Type B pancreatic cell (in vitro differentiated cells): ENCODE measurements around the gene PDE9A. TPM values are rescaled to one million over a fixed set of nuclear protein-coding genes. Genes with fewer than 3 reads are reported as not detected.

Experiments used
- DNase-seq: peaks from one replicate; pipeline ENCODE4 v3.0.0; 2021; ENCODE audit warnings: mixed read lengths; ENCODE audit not compliant: unreplicated experiment; ENCODE audit errors: extremely low spot score
- H3K27ac Mint-ChIP-seq: 2 replicates; pipeline ENCODE4 v1.8.0; 2021; ENCODE audit warnings: mild to moderate bottlenecking, mixed read lengths
- H3K27me3 Mint-ChIP-seq: 2 replicates; pipeline ENCODE4 v1.8.0; 2021; ENCODE audit warnings: mixed read lengths
- H3K36me3 Mint-ChIP-seq: 2 replicates; pipeline ENCODE4 v1.8.0; 2021; ENCODE audit warnings: mixed read lengths
- H3K4me1 Mint-ChIP-seq: one replicate; pipeline ENCODE4 v1.8.0; 2021; ENCODE audit warnings: mixed read lengths; ENCODE audit not compliant: unreplicated experiment
- H3K4me3 Mint-ChIP-seq: 2 replicates; pipeline ENCODE4 v1.8.0; 2021; ENCODE audit warnings: mild to moderate bottlenecking, mixed read lengths
- H3K9me3 Mint-ChIP-seq: 2 replicates; pipeline ENCODE4 v1.8.0; 2021; ENCODE audit warnings: mixed read lengths
- total RNA-seq: library from RNA; stranded (reverse); gene quantifications from 2 replicates; pipeline ENCODE4 v1.2.1, GENCODE V29; 2021; ENCODE audit warnings: low replicate concordance
- TF ChIP-seq, protein P1 (sequence below): fragments of 200-600 bp; sonication (generic); conservative IDR thresholded peaks from 2 replicates; pipeline ENCODE4 v1.5.0; 2021; ENCODE audit warnings: antibody characterized with exemption, mild to moderate bottlenecking

PDE9A gene
- total RNA-seq, 1 donor from 2014 or later, result 18.6 TPM

DNA sequence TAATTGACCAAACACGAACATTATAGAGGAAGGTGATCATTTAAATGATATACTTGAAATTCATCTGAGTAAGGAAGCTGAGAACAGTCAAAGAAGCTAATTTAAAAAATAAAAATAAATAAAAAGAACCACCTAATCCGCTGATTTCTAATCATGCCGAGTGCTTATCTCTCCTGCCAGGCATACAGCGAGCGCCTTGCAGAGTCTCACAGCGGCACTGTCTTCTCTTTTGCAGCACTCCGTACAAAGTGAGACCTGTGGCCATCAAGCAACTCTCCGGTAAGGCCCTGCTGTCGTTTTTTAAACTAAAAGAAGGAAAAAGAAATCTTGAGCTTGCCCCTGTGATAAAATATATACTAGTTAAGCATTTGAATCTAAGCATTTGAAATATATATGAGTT is 45.3 kb downstream of the PDE9A start:
- Mint-ChIP-seq H3K4me1 (no peaks in the 10 kb centered on the region), H3K36me3 (peaks cover 32% of the 10 kb centered on the region), H3K27me3 (no peaks in the 10 kb centered on the region), H3K9me3 (peaks cover 7% of the 10 kb centered on the region), H3K27ac (no peak overlapping the region), H3K4me3 (no peak overlapping the region)
- DNase-seq, result no peak
- TF ChIP-seq, protein P1, sequence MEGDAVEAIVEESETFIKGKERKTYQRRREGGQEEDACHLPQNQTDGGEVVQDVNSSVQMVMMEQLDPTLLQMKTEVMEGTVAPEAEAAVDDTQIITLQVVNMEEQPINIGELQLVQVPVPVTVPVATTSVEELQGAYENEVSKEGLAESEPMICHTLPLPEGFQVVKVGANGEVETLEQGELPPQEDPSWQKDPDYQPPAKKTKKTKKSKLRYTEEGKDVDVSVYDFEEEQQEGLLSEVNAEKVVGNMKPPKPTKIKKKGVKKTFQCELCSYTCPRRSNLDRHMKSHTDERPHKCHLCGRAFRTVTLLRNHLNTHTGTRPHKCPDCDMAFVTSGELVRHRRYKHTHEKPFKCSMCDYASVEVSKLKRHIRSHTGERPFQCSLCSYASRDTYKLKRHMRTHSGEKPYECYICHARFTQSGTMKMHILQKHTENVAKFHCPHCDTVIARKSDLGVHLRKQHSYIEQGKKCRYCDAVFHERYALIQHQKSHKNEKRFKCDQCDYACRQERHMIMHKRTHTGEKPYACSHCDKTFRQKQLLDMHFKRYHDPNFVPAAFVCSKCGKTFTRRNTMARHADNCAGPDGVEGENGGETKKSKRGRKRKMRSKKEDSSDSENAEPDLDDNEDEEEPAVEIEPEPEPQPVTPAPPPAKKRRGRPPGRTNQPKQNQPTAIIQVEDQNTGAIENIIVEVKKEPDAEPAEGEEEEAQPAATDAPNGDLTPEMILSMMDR, result no peak

DNA sequence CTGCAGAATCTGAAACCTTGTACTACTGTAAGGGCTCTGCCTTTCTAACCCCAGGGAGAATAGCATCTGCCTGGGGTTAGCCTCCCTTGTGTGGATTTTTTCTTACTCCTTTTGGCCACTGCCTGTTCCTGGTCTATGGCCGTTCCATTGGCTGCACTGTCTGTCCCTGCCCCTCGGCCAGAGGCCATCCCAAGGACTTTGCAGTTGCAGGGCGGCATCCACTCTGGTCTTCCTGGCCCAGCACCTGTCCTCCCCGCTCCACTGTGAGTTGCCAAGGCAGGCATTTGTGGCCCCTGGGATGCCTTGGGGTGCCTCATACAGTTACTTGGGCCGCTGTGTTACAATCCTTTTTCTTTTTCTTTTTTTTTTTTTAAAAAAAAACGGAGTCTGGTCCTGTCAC is 45.8 kb downstream of the PDE9A start:
- TF ChIP-seq, protein P1, result no peak
- peaks cover 32% of the 10 kb centered on the region for H3K36me3 Mint-ChIP-seq
- peaks cover 7% of the 10 kb centered on the region for H3K9me3 Mint-ChIP-seq
- no peaks in the 10 kb centered on the region for H3K4me1 Mint-ChIP-seq
- H3K27me3 Mint-ChIP-seq, result no peaks in the 10 kb centered on the region
- no peak overlapping the region for H3K4me3 Mint-ChIP-seq
- H3K27ac Mint-ChIP-seq, result no peak overlapping the region
- no peak for DNase-seq

DNA sequence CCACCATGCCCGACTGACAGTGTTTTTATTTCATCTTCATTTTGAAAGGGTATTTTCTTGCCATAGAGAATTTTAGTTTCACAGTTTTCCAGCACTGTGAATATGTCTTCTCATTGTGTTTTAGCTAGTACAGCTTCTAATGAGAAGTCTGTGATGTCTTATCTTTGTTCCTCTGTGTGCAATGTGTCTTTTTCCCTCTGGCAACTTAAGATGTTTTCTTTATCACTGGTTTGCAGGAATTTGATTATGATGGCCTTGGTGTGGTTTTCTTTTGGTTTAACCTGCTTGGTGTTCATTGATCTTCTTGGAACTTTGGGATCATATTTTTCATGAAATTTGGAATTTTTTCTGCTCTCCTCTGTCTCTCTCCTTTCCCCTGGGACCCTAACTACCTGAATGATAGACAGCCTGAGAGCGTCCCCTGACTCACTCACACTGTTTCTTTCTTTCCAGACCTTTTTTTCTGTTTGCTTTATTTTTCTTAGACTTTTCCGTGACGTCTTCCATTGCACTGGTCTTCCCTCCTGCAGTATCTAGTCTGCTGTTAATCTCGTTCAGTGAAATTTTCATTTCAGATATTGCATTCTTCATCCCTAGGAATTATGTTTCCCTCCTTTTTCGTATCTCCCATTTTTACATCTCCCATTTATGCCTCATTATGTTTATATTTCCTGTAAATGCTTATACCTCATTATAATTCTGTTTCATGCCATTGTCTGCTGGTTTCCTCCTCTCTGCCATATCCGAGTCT is 48.5 kb downstream of the PDE9A start:
- Mint-ChIP-seq H3K9me3 (peaks cover 7% of the 10 kb centered on the region), H3K36me3 (peaks cover 32% of the 10 kb centered on the region), H3K27ac (no peak overlapping the region), H3K27me3 (no peaks in the 10 kb centered on the region), H3K4me3 (no peak overlapping the region), H3K4me1 (peaks cover 3% of the 10 kb centered on the region)
- TF ChIP-seq, protein P1, result no peak
- DNase-seq, result no peak

DNA sequence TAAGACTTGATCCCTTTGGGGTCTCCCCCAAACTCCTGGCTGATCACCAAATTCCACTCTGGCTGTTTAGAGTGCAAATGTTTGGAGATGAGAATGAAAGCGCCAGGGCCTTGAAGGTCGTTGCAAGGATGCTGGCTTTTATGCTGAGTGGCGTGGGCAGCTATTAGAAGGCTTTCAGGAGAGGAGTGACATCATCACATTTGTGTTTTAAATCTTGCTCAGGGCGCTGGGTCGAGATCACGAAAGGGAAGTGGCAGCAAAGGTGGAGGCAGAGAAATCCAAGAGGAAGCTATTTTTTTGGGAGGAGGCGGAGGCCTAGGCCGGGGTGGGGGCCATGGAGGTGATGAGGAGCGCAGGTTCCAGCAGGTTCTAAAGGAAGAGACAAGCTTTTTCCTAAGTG is 49.3 kb downstream of the PDE9A start:
- no peak for DNase-seq
- Mint-ChIP-seq H3K27ac (no peak overlapping the region), H3K36me3 (peaks cover 28% of the 10 kb centered on the region), H3K4me3 (no peak overlapping the region), H3K4me1 (peaks cover 7% of the 10 kb centered on the region), H3K9me3 (peaks cover 7% of the 10 kb centered on the region), H3K27me3 (no peaks in the 10 kb centered on the region)
- TF ChIP-seq, protein P1, result no peak

DNA sequence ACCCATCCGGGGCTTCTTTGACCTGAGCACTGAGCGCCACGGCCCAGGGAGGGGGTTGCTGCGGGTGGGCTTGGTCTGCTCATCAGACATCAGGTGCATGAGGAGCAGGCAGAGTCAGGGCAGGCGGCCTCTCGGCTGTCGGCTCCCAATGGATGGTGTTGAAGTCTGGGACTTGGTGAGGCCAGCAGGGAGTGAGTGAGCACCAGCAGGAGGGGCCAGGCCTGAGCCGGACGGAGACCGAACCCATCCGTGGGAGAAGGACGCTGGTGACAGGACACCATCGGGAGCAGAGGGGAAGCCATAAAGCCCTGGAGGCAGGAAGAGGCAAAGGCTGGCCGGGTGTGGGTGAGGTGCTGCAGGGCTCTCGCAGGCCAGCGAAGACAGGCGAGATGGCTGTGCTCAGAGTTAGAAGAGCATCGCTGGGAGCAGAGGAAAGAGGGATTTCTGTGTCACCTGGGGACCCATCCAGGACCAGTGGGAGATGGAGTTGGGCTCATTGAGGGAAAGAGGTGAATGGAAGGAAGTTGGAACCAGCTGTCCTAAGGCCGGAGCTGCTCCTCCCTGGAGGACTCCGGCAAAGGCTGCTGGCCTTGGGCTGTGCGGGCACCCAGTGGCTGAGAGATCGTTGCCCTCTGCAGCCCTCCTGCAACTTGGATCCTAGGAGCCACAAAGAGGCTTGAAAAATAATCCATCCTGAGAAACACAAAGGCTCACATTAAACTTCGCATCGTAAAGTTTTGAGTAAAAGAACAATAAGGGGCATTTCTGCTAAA is 49.9 kb downstream of the PDE9A start:
- Mint-ChIP-seq H3K4me3 (no peak overlapping the region), H3K27me3 (no peaks in the 10 kb centered on the region), H3K36me3 (peaks cover 34% of the 10 kb centered on the region), H3K9me3 (peaks cover 7% of the 10 kb centered on the region), H3K4me1 (peaks cover 13% of the 10 kb centered on the region), H3K27ac (no peak overlapping the region)
- TF ChIP-seq, protein P1, result no peak
- DNase-seq, result no peak
